GM18873 (cell line): Measurements from ENCODE around the gene TOMM40.
"Not testable (repeated sequence)": the region's sequence is repeated elsewhere in the genome, so short reads cannot be mapped to it uniquely, and the experiment has no call there.

Experiments used
- ATAC-seq: cut with Tn5 transposase; IDR thresholded peaks from one replicate; pipeline ENCODE4 v1.9.1; 2021; ENCODE audit warnings: mild to moderate bottlenecking, moderate library complexity, moderate number of reproducible peaks; ENCODE audit not compliant: unreplicated experiment, low FRiP score

The TOMM40 gene

GRCh38 chr19:44924243-44924725 lies 33.2 kb downstream of the TOMM40 start:
- no peak for ATAC-seq

GRCh38 chr19:44925114-44925891 lies 34.2 kb downstream of the TOMM40 start:
- no peak for ATAC-seq

GRCh38 chr19:44926245-44927077 lies 35.4 kb downstream of the TOMM40 start:
- not testable (repeated sequence) for ATAC-seq

GRCh38 chr19:44927746-44928145 lies 36.7 kb downstream of the TOMM40 start:
- no peak for ATAC-seq

- no peak for ATAC-seq
Measured at GRCh38 chr19:44930088-44930487, 39.0 kb downstream of the TOMM40 start.

GRCh38 chr19:44931541-44931940 lies 40.5 kb downstream of the TOMM40 start:
- ATAC-seq, result no peak

- no peak for ATAC-seq
Measured at GRCh38 chr19:44939668-44940067, 48.6 kb downstream of the TOMM40 start.

- ATAC-seq, result no peak
Measured at GRCh38 chr19:44942067-44942571, 51.1 kb downstream of the TOMM40 start, which contains the start of gene APOC4. TSS of gene APOC4 (plus strand) at chr19:44942237. CDS start at chr19:44942278, 41 bp downstream.

GRCh38 chr19:44943801-44944249 lies 52.8 kb downstream of the TOMM40 start:
- ATAC-seq, result no peak

GRCh38 chr19:44947041-44947581 lies 56.1 kb downstream of the TOMM40 start:
- ATAC-seq, result no peak

GRCh38 chr19:44948237-44948636 lies 57.2 kb downstream of the TOMM40 start:
- no peak for ATAC-seq

GRCh38 chr19:44948763-44949374 lies 57.8 kb downstream of the TOMM40 start:
- ATAC-seq, result no peak

GRCh38 chr19:44949550-44949949 lies 58.5 kb downstream of the TOMM40 start:
- no peak for ATAC-seq

GRCh38 chr19:44951179-44952159 lies 60.4 kb downstream of the TOMM40 start:
- no peak for ATAC-seq
